Measurements from ENCODE around the gene DAAM2.

Gene DAAM2

GRCh38 chr6:39942903-39943580, 150.9 kb downstream of the DAAM2 start:
- TF ChIP-seq ZFX (IDR thresholded peaks at IDR 0.05) (no peak), CTCF (conservative IDR thresholded peaks at IDR 0.05) (no peak)
- H3K27ac ChIP-seq = no peak overlapping the region

GRCh38 chr6:39945626-39946025, 153.4 kb downstream of the DAAM2 start:
- H3K27ac ChIP-seq = no peak overlapping the region
- TF ChIP-seq ZFX (IDR thresholded peaks at IDR 0.05) (no peak), CTCF (conservative IDR thresholded peaks at IDR 0.05) (no peak)

GRCh38 chr6:39947611-39948068, 155.5 kb downstream of the DAAM2 start:
- TF ChIP-seq CTCF (conservative IDR thresholded peaks at IDR 0.05) (no peak), ZFX (IDR thresholded peaks at IDR 0.05) (no peak)
- H3K27ac ChIP-seq = no peak overlapping the region

- no peak overlapping the region for H3K27ac ChIP-seq
- no peak for TF ChIP-seq ZFX (IDR thresholded peaks at IDR 0.05)
- TF ChIP-seq CTCF (conservative IDR thresholded peaks at IDR 0.05) = no peak
Observed at GRCh38 chr6:39948199-39948791, 156.1 kb downstream of the DAAM2 start.

- H3K27ac ChIP-seq = no peak overlapping the region
- no peak for TF ChIP-seq CTCF (conservative IDR thresholded peaks at IDR 0.05)
- no peak for TF ChIP-seq ZFX (IDR thresholded peaks at IDR 0.05)
Observed at GRCh38 chr6:39950125-39950720, 158.0 kb downstream of the DAAM2 start.

GRCh38 chr6:39951191-39951590, 159.0 kb downstream of the DAAM2 start:
- TF ChIP-seq ZFX (IDR thresholded peaks at IDR 0.05) (no peak), CTCF (conservative IDR thresholded peaks at IDR 0.05) (no peak)
- H3K27ac ChIP-seq = no peak overlapping the region

GRCh38 chr6:39951716-39952115, 159.5 kb downstream of the DAAM2 start:
- TF ChIP-seq CTCF (conservative IDR thresholded peaks at IDR 0.05) = no peak
- no peak for TF ChIP-seq ZFX (IDR thresholded peaks at IDR 0.05)
- no peak overlapping the region for H3K27ac ChIP-seq

Data from C4-2B (cell line).